Activated naive CD8-positive, alpha-beta T cell treated with anti-CD3 and anti-CD28 coated beads for 36 hours (primary cell): ENCODE measurements around the gene BUB3. TPM values are rescaled to one million over a fixed set of nuclear protein-coding genes. Genes with fewer than 3 reads are reported as not detected.

ENCODE experiments used
- DNase-seq: peaks from one replicate; pipeline ENCODE4 v3.0.0; 2021
- H3K27ac Mint-ChIP-seq: one replicate; pipeline ENCODE4 v1.8.0; 2022; ENCODE audit warnings: mild to moderate bottlenecking, moderate library complexity, mixed read lengths
- H3K27me3 Mint-ChIP-seq: one replicate; pipeline ENCODE4 v1.8.0; 2022; ENCODE audit warnings: mild to moderate bottlenecking, mixed read lengths
- H3K36me3 Mint-ChIP-seq: one replicate; pipeline ENCODE4 v1.8.0; 2021; ENCODE audit warnings: mild to moderate bottlenecking, mixed read lengths
- H3K4me1 Mint-ChIP-seq: one replicate; pipeline ENCODE4 v1.8.0; 2021; ENCODE audit warnings: mixed read lengths
- H3K4me3 Mint-ChIP-seq: one replicate; pipeline ENCODE4 v1.8.0; 2022; ENCODE audit warnings: mild to moderate bottlenecking, moderate library complexity, mixed read lengths
- H3K9me3 Mint-ChIP-seq: one replicate; pipeline ENCODE4 v1.8.0; 2022; ENCODE audit warnings: mixed read lengths
- total RNA-seq, 2 experiments: library from RNA; stranded (reverse); gene quantifications; one replicate each; pipeline ENCODE4 v1.2.3, GENCODE V29; 2021

BUB3 gene
- total RNA-seq, 2 experiments from 2014 or later = 257 to 258 TPM

- no peaks in the 10 kb centered on the region for H3K27me3 Mint-ChIP-seq
- H3K4me3 Mint-ChIP-seq = no peak overlapping the region
- H3K4me1 Mint-ChIP-seq = peaks cover 13% of the 10 kb centered on the region
- no peak for DNase-seq
- no peak overlapping the region for H3K27ac Mint-ChIP-seq
- peaks cover 23% of the 10 kb centered on the region for H3K36me3 Mint-ChIP-seq
- H3K9me3 Mint-ChIP-seq = no peaks in the 10 kb centered on the region
Measured at GRCh38 chr10:123200531-123200930, 46.3 kb downstream of the BUB3 start.

- no peak overlapping the region for H3K4me3 Mint-ChIP-seq
- H3K27ac Mint-ChIP-seq = no peak overlapping the region
- H3K27me3 Mint-ChIP-seq = no peaks in the 10 kb centered on the region
- no peak for DNase-seq
- H3K9me3 Mint-ChIP-seq = peaks cover 5% of the 10 kb centered on the region
- H3K36me3 Mint-ChIP-seq = peaks cover 29% of the 10 kb centered on the region
- H3K4me1 Mint-ChIP-seq = peaks cover 21% of the 10 kb centered on the region
Measured at GRCh38 chr10:123202506-123202905, 48.3 kb downstream of the BUB3 start.

GRCh38 chr10:123203393-123204126 is 49.4 kb downstream of the BUB3 start:
- Mint-ChIP-seq H3K27ac (no peak overlapping the region), H3K27me3 (no peaks in the 10 kb centered on the region), H3K9me3 (peaks cover 13% of the 10 kb centered on the region), H3K36me3 (peaks cover 30% of the 10 kb centered on the region), H3K4me3 (no peak overlapping the region), H3K4me1 (peaks cover 17% of the 10 kb centered on the region)
- no peak for DNase-seq

DNA sequence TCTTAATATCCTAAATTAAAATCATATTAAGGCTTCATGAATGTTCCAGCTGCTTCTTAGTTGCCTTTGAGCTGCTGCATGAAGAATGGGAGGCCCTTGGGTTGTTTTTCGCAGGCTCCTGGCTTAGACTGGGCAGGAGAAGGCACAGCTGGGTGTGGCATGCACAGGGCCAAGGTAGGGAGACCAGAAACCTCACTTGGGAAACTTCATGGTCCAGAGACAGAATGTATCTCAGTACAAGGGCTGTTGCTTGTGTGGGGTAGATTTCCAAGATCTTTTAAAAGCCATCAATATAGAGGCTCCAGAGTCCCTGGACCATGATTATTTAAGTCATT is 49.9 kb downstream of the BUB3 start:
- peaks cover 15% of the 10 kb centered on the region for H3K4me1 Mint-ChIP-seq
- no peak overlapping the region for H3K4me3 Mint-ChIP-seq
- H3K9me3 Mint-ChIP-seq = peaks cover 13% of the 10 kb centered on the region
- DNase-seq = no peak
- H3K36me3 Mint-ChIP-seq = peaks cover 29% of the 10 kb centered on the region
- no peaks in the 10 kb centered on the region for H3K27me3 Mint-ChIP-seq
- no peak overlapping the region for H3K27ac Mint-ChIP-seq

- Mint-ChIP-seq H3K27me3 (no peaks in the 10 kb centered on the region), H3K4me3 (no peak overlapping the region), H3K27ac (no peak overlapping the region), H3K4me1 (peaks cover 15% of the 10 kb centered on the region), H3K36me3 (peaks cover 36% of the 10 kb centered on the region), H3K9me3 (peaks cover 13% of the 10 kb centered on the region)
- no peak for DNase-seq
Measured at GRCh38 chr10:123205041-123205440, 50.8 kb downstream of the BUB3 start.

- no peak for DNase-seq
- Mint-ChIP-seq H3K27ac (no peak overlapping the region), H3K4me3 (no peak overlapping the region), H3K9me3 (peaks cover 21% of the 10 kb centered on the region), H3K27me3 (no peaks in the 10 kb centered on the region), H3K4me1 (no peaks in the 10 kb centered on the region), H3K36me3 (peaks cover 35% of the 10 kb centered on the region)
Measured at GRCh38 chr10:123212063-123212462, 57.9 kb downstream of the BUB3 start.

DNA sequence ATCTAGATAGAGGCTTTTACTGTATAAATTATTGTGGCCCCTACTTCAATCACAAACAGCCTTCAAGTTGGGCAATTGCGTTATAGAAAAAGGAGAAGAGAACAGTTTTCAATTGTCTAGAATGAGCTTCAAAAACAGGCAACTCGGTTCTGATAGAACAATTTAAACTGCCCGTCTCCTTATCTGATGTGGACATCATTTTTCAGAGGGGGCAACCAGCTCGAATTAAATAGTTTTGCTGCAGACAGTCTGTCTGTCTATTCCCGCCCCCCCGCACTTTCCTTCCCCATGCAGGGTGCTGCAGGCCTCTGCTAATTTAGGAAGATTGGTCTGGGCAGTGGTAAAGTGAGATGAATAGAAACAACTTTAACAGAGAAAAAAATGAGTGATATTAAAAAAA is 58.4 kb downstream of the BUB3 start:
- Mint-ChIP-seq H3K36me3 (peaks cover 34% of the 10 kb centered on the region), H3K27me3 (no peaks in the 10 kb centered on the region), H3K4me1 (no peaks in the 10 kb centered on the region), H3K9me3 (peaks cover 21% of the 10 kb centered on the region), H3K27ac (no peak overlapping the region), H3K4me3 (no peak overlapping the region)
- no peak for DNase-seq

- no peaks in the 10 kb centered on the region for H3K27me3 Mint-ChIP-seq
- H3K4me1 Mint-ChIP-seq = no peaks in the 10 kb centered on the region
- no peak overlapping the region for H3K4me3 Mint-ChIP-seq
- peaks cover 28% of the 10 kb centered on the region for H3K36me3 Mint-ChIP-seq
- H3K9me3 Mint-ChIP-seq = peaks cover 16% of the 10 kb centered on the region
- DNase-seq = no peak
- H3K27ac Mint-ChIP-seq = no peak overlapping the region
Measured at GRCh38 chr10:123213192-123213591, 59.0 kb downstream of the BUB3 start.

Other genes starting within 250 kb of the BUB3 start
- gene FAM24A, start 243.8 kb upstream of the BUB3 start, total RNA-seq = not detected
- 10 to 100 TPM in 1 of 2 experiments, 1 to 10 TPM in 1; 9.5 to 10.1 TPM for gene C10orf88, start 200.2 kb upstream of the BUB3 start, total RNA-seq
- 1 to 10 TPM; 6.0 to 7.3 TPM for gene PSTK, start 174.0 kb upstream of the BUB3 start, total RNA-seq
- gene IKZF5, start 145.6 kb upstream of the BUB3 start, total RNA-seq = 10 to 100 TPM; 16.6 to 19.7 TPM
- 10 to 100 TPM; 23.3 to 25.1 TPM for gene ACADSB, start 145.4 kb upstream of the BUB3 start, total RNA-seq
- under 1 TPM; 0.19 to 0.24 TPM for gene HMX3, start 18.4 kb upstream of the BUB3 start, total RNA-seq
- gene HMX2, start 6.3 kb upstream of the BUB3 start, total RNA-seq = under 1 TPM in 1 of 2 experiments, not detected in 1; 0.12 TPM